ENCODE results near the gene PLAC8. TPM values are rescaled to one million over a fixed set of nuclear protein-coding genes. Genes with fewer than 3 reads are reported as not detected.

Gene PLAC8
- polyA plus RNA-seq, 3 donors from 2014 or later = 1,450 to 1,724 (median 1,466) TPM

Other genes with a start within 250 kb of the PLAC8 start
- gene SEC31A, start 223.6 kb downstream of the PLAC8 start, polyA plus RNA-seq = 100 to 1,000 TPM; 109 to 150 (median 147) TPM
- gene THAP9, start 214.0 kb downstream of the PLAC8 start, polyA plus RNA-seq = 1 to 10 TPM; 1.5 to 4.2 (median 2.1) TPM
- gene LIN54, start 103.9 kb downstream of the PLAC8 start, polyA plus RNA-seq = 10 to 100 TPM in 1 of 3 donors, 1 to 10 TPM in 2; 5.5 to 13.1 (median 6.9) TPM
- gene COPS4, start 79.5 kb downstream of the PLAC8 start, polyA plus RNA-seq = 10 to 100 TPM; 61.0 to 90.6 (median 71.1) TPM
- 1 to 10 TPM; 5.8 to 7.8 (median 7.5) TPM for gene COQ2, start 170.1 kb upstream of the PLAC8 start, polyA plus RNA-seq
- gene HPSE, start 220.1 kb upstream of the PLAC8 start, polyA plus RNA-seq = 1 to 10 TPM; 1.1 to 2.5 (median 1.3) TPM

Data from immature natural killer cell (primary cell).